C4-2B (cell line): ENCODE data around the gene TOM1L2.

Experiments used
- ZFX ChIP-seq: fragments of 450-650 bp; IDR thresholded peaks from 2 replicates; pipeline ENCODE4 v1.6.1; 2017
- TF ChIP-seq, protein P1 (sequence below): fragments of 450-650 bp; conservative IDR thresholded peaks from 2 replicates; pipeline ENCODE4 v1.5.1; 2017; ENCODE audit warnings: mild to moderate bottlenecking

GRCh38 chr17:17983376-17983775, 11.2 kb upstream of the TOM1L2 start:
- TF ChIP-seq, protein P1, sequence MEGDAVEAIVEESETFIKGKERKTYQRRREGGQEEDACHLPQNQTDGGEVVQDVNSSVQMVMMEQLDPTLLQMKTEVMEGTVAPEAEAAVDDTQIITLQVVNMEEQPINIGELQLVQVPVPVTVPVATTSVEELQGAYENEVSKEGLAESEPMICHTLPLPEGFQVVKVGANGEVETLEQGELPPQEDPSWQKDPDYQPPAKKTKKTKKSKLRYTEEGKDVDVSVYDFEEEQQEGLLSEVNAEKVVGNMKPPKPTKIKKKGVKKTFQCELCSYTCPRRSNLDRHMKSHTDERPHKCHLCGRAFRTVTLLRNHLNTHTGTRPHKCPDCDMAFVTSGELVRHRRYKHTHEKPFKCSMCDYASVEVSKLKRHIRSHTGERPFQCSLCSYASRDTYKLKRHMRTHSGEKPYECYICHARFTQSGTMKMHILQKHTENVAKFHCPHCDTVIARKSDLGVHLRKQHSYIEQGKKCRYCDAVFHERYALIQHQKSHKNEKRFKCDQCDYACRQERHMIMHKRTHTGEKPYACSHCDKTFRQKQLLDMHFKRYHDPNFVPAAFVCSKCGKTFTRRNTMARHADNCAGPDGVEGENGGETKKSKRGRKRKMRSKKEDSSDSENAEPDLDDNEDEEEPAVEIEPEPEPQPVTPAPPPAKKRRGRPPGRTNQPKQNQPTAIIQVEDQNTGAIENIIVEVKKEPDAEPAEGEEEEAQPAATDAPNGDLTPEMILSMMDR = no peak
- no peak for TF ChIP-seq ZFX
